HCT116 (cell line): ENCODE measurements around the gene PTBP3. TPM values are rescaled to one million over a fixed set of nuclear protein-coding genes. Genes with fewer than 3 reads are reported as not detected.

Experiments
- ATAC-seq: fragments of 200-7000 bp; cut with Tn5 transposase; 2 replicates; pipeline ENCODE4 v1.9.1; 2020; ENCODE audit warnings: mild to moderate bottlenecking, moderate library complexity
- BruUV-seq: library from RNA; stranded (reverse); fragments of 400-500 nt; replicated peaks from 2 replicates; lab custom pipeline; 2021; lab: Mats Ljungman, UMichigan
- CTCF ChIA-PET: fragments of 300-600 bp; sonication (Branson Sonifier 250); formaldehyde crosslinking; loops from one replicate; lab custom pipeline; 2021; ENCODE audit warnings: antibody characterized with exemption; lab: Charles Lee
- POLR2A ChIA-PET: fragments of 300-600, 350-600 bp; sonication (Branson Sonifier 250); formaldehyde crosslinking; loops from one replicate; lab custom pipeline; 2021; ENCODE audit warnings: antibody characterized with exemption; lab: Charles Lee
- RAD21 ChIA-PET, 2 experiments: fragments of 300-600 bp; sonication (Branson Sonifier 250); formaldehyde crosslinking; loops; one replicate each; lab custom pipeline; 2023; ENCODE audit warnings: low total read pairs in 2 of 2; ENCODE audit not compliant: uncharacterized antibody in 2 of 2, unreplicated experiment in 2 of 2, low non-redundant PET in 1 of 2; lab: Charles Lee
- DNase-seq: peaks from one replicate; pipeline ENCODE4 v3.0.0-alpha.2; 2010; ENCODE audit warnings: low read depth, low spot score
- H2AFZ ChIP-seq: fragments of 200-600 bp; shearing (Covaris generic), sonication (generic); 2 replicates; pipeline ENCODE4 v1.6.1; 2017; ENCODE audit warnings: low read depth, mixed run types, mixed read lengths, antibody characterized with exemption, low read length; ENCODE audit not compliant: poor library complexity, severe bottlenecking
- H3K27ac ChIP-seq: 2 replicates; pipeline ENCODE4 v1.5.1; 2012; ENCODE audit warnings: low read depth, low read length
- H3K27me3 ChIP-seq: fragments of 200-600 bp; sonication (generic); 2 replicates; pipeline ENCODE4 v1.6.1; 2016; ENCODE audit warnings: mixed run types, low read length, mixed read lengths; ENCODE audit not compliant: insufficient read depth
- H3K36me3 ChIP-seq, 2 experiments: fragments of 200-500 bp in 1 of 2; fragments of 200-600 bp in 1 of 2; sonication (Bioruptor generic) in 1 of 2; sonication (generic) in 1 of 2; 2 replicates each; pipeline versions ENCODE4 v1.5.1 to v1.6.1; 2014 to 2016; ENCODE audit warnings: low read length in 2 of 2, inconsistent platforms in 1 of 2, mixed read lengths in 1 of 2, mixed run types in 1 of 2; ENCODE audit not compliant: insufficient read depth in 2 of 2, control insufficient read depth in 1 of 2
- H3K4me1 ChIP-seq, 2 experiments: fragments of 200-600 bp in 1 of 2; sonication (generic) in 1 of 2; 2 replicates each; pipeline versions ENCODE4 v1.5.1 to v1.6.1; 2012 to 2017; ENCODE audit warnings: low read length in 2 of 2, inconsistent platforms in 1 of 2, mild to moderate bottlenecking in 1 of 2, mixed read lengths in 1 of 2, mixed run types in 1 of 2, moderate library complexity in 1 of 2; ENCODE audit not compliant: insufficient read depth in 2 of 2, control insufficient read depth in 1 of 2
- H3K4me2 ChIP-seq: fragments of 200-600 bp; sonication (generic); 2 replicates; pipeline ENCODE4 v1.6.1; 2017; ENCODE audit warnings: mixed run types, low read length, mixed read lengths
- H3K4me3 ChIP-seq, 2 experiments: fragments of 200-600 bp in 1 of 2; sonication (generic) in 1 of 2; replicated peaks in 1 of 2; 2 replicates each; pipeline ENCODE4 v1.5.1; 2011 to 2016; ENCODE audit warnings: low read length in 2 of 2, control low read depth in 1 of 2, low read depth in 1 of 2, mild to moderate bottlenecking in 1 of 2, mixed read lengths in 1 of 2, mixed run types in 1 of 2
- H3K79me2 ChIP-seq: fragments of 200-600 bp; sonication (generic); 2 replicates; pipeline ENCODE4 v1.6.1; 2017; ENCODE audit warnings: mild to moderate bottlenecking, mixed run types, low read length, moderate library complexity, mixed read lengths; ENCODE audit not compliant: insufficient read depth
- H3K9ac ChIP-seq: fragments of 200-600 bp; sonication (generic); 2 replicates; pipeline ENCODE4 v1.6.1; 2016; ENCODE audit warnings: low read length, mixed read lengths
- H3K9me2 ChIP-seq: fragments of 200-600 bp; sonication (generic), shearing (Covaris generic); 2 replicates; pipeline ENCODE4 v1.6.1; 2017; ENCODE audit warnings: mixed run types, mild to moderate bottlenecking, moderate library complexity; ENCODE audit not compliant: insufficient read depth
- H3K9me3 ChIP-seq, 2 experiments: fragments of 200-500 bp in 1 of 2; fragments of 200-600 bp in 1 of 2; sonication (Bioruptor generic) in 1 of 2; sonication (generic) in 1 of 2; 2 replicates each; pipeline ENCODE4 v1.6.1; 2014 to 2017; ENCODE audit warnings: low read length in 2 of 2, mixed read lengths in 2 of 2, inconsistent platforms in 1 of 2, low read depth in 1 of 2, mild to moderate bottlenecking in 1 of 2, mixed run types in 1 of 2, moderate library complexity in 1 of 2; ENCODE audit not compliant: control insufficient read depth in 1 of 2, insufficient read depth in 1 of 2
- H4K20me1 ChIP-seq: fragments of 200-600 bp; sonication (generic), shearing (Covaris generic); 2 replicates; pipeline ENCODE4 v1.6.1; 2017; ENCODE audit warnings: mixed run types, mild to moderate bottlenecking, moderate library complexity; ENCODE audit not compliant: insufficient read depth
- CBX3 ChIP-seq: IDR thresholded peaks from 2 replicates; pipeline ENCODE4 v1.6.1; 2012; ENCODE audit warnings: low read depth
- CEBPB ChIP-seq: IDR thresholded peaks from 2 replicates; pipeline ENCODE4 v1.6.1; 2012; ENCODE audit warnings: low read depth
- EGR1 ChIP-seq: IDR thresholded peaks from 2 replicates; pipeline ENCODE4 v1.6.1; 2012; ENCODE audit warnings: low read depth
- EZH2 ChIP-seq: fragments of 200-600 bp; sonication (generic); IDR thresholded peaks from 2 replicates; pipeline ENCODE4 v1.6.1; 2017; ENCODE audit warnings: antibody characterized with exemption, mixed run types
- EZH2phosphoT487 ChIP-seq: fragments of 200-600 bp; IDR thresholded peaks from 2 replicates; pipeline ENCODE4 v1.6.1; 2018; ENCODE audit warnings: antibody characterized with exemption, borderline replicate concordance
- JUND ChIP-seq: IDR thresholded peaks from 2 replicates; pipeline ENCODE4 v1.6.1; 2012
- POLR2A ChIP-seq: IDR thresholded peaks from 2 replicates; pipeline ENCODE4 v1.7.0; 2011; ENCODE audit warnings: borderline replicate concordance; ENCODE audit not compliant: insufficient read depth, insufficient read length; ENCODE audit errors: extremely low read depth
- REST ChIP-seq: IDR thresholded peaks from 2 replicates; pipeline ENCODE4 v1.6.1; 2012; ENCODE audit warnings: low read depth
- SIN3A ChIP-seq: IDR thresholded peaks from 2 replicates; pipeline ENCODE4 v1.6.1; 2012; ENCODE audit warnings: low read depth
- SP1 ChIP-seq: IDR thresholded peaks from 2 replicates; pipeline ENCODE4 v1.6.1; 2012; ENCODE audit warnings: low read depth
- SRF ChIP-seq: IDR thresholded peaks from 2 replicates; pipeline ENCODE4 v1.6.1; 2012; ENCODE audit warnings: low read depth
- TCF7L2 ChIP-seq: IDR thresholded peaks from 2 replicates; pipeline ENCODE4 v1.7.0; 2011; ENCODE audit warnings: borderline replicate concordance, inconsistent platforms; ENCODE audit not compliant: insufficient read depth, insufficient read length; ENCODE audit errors: extremely low read depth
- YY1 ChIP-seq: IDR thresholded peaks from 2 replicates; pipeline ENCODE4 v1.6.1; 2011; ENCODE audit warnings: low read length, low read depth, moderate library complexity, mild to moderate bottlenecking; ENCODE audit not compliant: insufficient replicate concordance; ENCODE audit errors: extremely low read depth
- ZFX ChIP-seq: fragments of 450-650 bp; IDR thresholded peaks from 2 replicates; pipeline ENCODE4 v1.6.1; 2017
- ZNF274 ChIP-seq: fragments of 200-500 bp; sonication (Bioruptor generic); IDR thresholded peaks from 2 replicates; pipeline ENCODE4 v1.6.1; 2014; ENCODE audit warnings: mild to moderate bottlenecking, low read depth, low read length, inconsistent platforms
- intact Hi-C: fragments of 100-400 bp; cut with micrococcal nuclease; formaldehyde crosslinking; loops from 2 replicates; pipeline ENCODE4 v1.10.0; 2022
- total RNA-seq: library from RNA; stranded (reverse); gene quantifications from one replicate; pipeline ENCODE4 v1.2.1, GENCODE V29; 2021; ENCODE audit not compliant: unreplicated experiment
- TF ChIP-seq, protein P1 (sequence below), 3 experiments: fragments of 200-600 bp in 1 of 3; sonication (generic) in 1 of 3; IDR thresholded peaks in 2 of 3; conservative IDR thresholded peaks in 1 of 3; 2 replicates each; pipeline ENCODE4 v1.5.1; 2012 to 2017; ENCODE audit warnings: low read depth in 2 of 3, low read length in 2 of 3, antibody characterized with exemption in 1 of 3, borderline replicate concordance in 1 of 3, control low read depth in 1 of 3, mild to moderate bottlenecking in 1 of 3, mixed read lengths in 1 of 3, mixed run types in 1 of 3, moderate library complexity in 1 of 3; ENCODE audit not compliant: insufficient read depth in 1 of 3
- TF ChIP-seq, protein P2 (sequence below): IDR thresholded peaks from 2 replicates; pipeline ENCODE4 v1.6.1; 2012
- TF ChIP-seq, protein P3 (sequence below): IDR thresholded peaks from 2 replicates; pipeline ENCODE4 v1.6.1; 2012
- TF ChIP-seq, protein P4 (sequence below): IDR thresholded peaks from 2 replicates; pipeline ENCODE4 v1.6.1; 2011; ENCODE audit warnings: mild to moderate bottlenecking, low read length, moderate library complexity; ENCODE audit not compliant: insufficient replicate concordance; ENCODE audit errors: extremely low read depth

Gene PTBP3
- total RNA-seq, 1 experiment from 2014 or later: 102 TPM

DNA sequence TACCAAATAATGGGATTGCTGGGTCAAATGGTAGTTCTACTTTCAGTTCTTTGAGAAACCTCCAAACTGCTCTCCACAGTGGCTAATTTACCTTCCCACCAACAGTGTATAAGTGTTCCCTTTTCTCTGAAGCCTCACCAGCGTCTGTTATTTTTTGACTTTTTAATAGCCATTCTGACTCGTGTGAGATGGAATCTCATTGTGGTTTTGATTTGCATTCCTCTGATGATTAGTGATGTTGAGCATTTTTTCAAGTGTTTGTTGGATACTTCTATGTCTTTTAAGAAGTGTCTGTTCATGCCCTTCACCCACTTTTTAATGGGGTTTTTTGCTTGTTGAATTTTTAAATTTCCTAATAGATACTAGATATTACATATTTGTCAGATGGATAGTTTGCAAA lies 129.9 kb downstream of the PTBP3 start:
- peak; percentile 56 for ATAC-seq
- no peak overlapping the region for H2AFZ ChIP-seq
- no peak overlapping the region for H3K4me3 ChIP-seq
- ChIA-PET CTCF (no interaction called here), RAD21 (no interaction called here), POLR2A (no interaction called here)
- H4K20me1 ChIP-seq: no peaks in the 10 kb centered on the region
- H3K9ac ChIP-seq: no peak overlapping the region
- no peaks in the 10 kb centered on the region for H3K79me2 ChIP-seq
- TF ChIP-seq YY1 (no peak), SIN3A (no peak), JUND (no peak), REST (no peak), ZFX (no peak), CBX3 (no peak), TCF7L2 (no peak), SP1 (no peak), EZH2phosphoT487 (no peak), POLR2A (no peak), ZNF274 (no peak), SRF (no peak), CEBPB (no peak), EGR1 (no peak), EZH2 (no peak)
- TF ChIP-seq, protein P1, sequence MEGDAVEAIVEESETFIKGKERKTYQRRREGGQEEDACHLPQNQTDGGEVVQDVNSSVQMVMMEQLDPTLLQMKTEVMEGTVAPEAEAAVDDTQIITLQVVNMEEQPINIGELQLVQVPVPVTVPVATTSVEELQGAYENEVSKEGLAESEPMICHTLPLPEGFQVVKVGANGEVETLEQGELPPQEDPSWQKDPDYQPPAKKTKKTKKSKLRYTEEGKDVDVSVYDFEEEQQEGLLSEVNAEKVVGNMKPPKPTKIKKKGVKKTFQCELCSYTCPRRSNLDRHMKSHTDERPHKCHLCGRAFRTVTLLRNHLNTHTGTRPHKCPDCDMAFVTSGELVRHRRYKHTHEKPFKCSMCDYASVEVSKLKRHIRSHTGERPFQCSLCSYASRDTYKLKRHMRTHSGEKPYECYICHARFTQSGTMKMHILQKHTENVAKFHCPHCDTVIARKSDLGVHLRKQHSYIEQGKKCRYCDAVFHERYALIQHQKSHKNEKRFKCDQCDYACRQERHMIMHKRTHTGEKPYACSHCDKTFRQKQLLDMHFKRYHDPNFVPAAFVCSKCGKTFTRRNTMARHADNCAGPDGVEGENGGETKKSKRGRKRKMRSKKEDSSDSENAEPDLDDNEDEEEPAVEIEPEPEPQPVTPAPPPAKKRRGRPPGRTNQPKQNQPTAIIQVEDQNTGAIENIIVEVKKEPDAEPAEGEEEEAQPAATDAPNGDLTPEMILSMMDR (IDR thresholded peaks at IDR 0.05 in 2 of 3, conservative IDR thresholded peaks at IDR 0.05 in 1 of 3; ENCODE audit: borderline replicate concordance in 1 of 3, insufficient read depth in 1 of 3, low read depth in 2 of 3, low read length in 2 of 3): no peak
- TF ChIP-seq, protein P2, sequence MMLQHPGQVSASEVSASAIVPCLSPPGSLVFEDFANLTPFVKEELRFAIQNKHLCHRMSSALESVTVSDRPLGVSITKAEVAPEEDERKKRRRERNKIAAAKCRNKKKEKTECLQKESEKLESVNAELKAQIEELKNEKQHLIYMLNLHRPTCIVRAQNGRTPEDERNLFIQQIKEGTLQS: no peak
- TF ChIP-seq, protein P3, sequence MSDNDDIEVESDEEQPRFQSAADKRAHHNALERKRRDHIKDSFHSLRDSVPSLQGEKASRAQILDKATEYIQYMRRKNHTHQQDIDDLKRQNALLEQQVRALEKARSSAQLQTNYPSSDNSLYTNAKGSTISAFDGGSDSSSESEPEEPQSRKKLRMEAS: no peak
- TF ChIP-seq, protein P4, sequence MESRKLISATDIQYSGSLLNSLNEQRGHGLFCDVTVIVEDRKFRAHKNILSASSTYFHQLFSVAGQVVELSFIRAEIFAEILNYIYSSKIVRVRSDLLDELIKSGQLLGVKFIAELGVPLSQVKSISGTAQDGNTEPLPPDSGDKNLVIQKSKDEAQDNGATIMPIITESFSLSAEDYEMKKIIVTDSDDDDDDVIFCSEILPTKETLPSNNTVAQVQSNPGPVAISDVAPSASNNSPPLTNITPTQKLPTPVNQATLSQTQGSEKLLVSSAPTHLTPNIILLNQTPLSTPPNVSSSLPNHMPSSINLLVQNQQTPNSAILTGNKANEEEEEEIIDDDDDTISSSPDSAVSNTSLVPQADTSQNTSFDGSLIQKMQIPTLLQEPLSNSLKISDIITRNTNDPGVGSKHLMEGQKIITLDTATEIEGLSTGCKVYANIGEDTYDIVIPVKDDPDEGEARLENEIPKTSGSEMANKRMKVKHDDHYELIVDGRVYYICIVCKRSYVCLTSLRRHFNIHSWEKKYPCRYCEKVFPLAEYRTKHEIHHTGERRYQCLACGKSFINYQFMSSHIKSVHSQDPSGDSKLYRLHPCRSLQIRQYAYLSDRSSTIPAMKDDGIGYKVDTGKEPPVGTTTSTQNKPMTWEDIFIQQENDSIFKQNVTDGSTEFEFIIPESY: no peak
- H3K27ac ChIP-seq: no peak overlapping the region
- H3K9me2 ChIP-seq: no peaks in the 10 kb centered on the region
- no peaks in the 10 kb centered on the region for H3K36me3 ChIP-seq
- intact Hi-C loops: no loop called here
- H3K27me3 ChIP-seq: no peaks in the 10 kb centered on the region
- peaks cover 5 to 18% of the 10 kb centered on the region in 2 experiments; a peak in 2 of 4 replicates for H3K4me1 ChIP-seq
- H3K4me2 ChIP-seq: peak overlapping the region; percentile 26
- H3K9me3 ChIP-seq: no peaks in the 10 kb centered on the region
- DNase-seq: no peak
- no TSS peak for BruUV-seq
